Endothelial cell of umbilical vein (primary cell): ENCODE data around the gene CD8A.

Experiments
- JUN ChIP-seq: IDR thresholded peaks from 2 replicates; pipeline ENCODE4 v1.6.1; 2011; ENCODE audit warnings: borderline replicate concordance, low read depth; ENCODE audit not compliant: insufficient read length, insufficient read depth
- TF ChIP-seq, protein P1 (sequence below), 2 donors: IDR thresholded peaks; 1 replicate in 1 of 2; 2 replicates in 1 of 2; pipeline ENCODE4 v1.5.1; 2011; ENCODE audit warnings: low read length in 2 of 2, mild to moderate bottlenecking in 2 of 2, moderate library complexity in 2 of 2, control low read depth in 1 of 2, inconsistent platforms in 1 of 2, low read depth in 1 of 2; ENCODE audit not compliant: insufficient read depth in 1 of 2; ENCODE audit errors: extremely low read depth in 1 of 2

DNA sequence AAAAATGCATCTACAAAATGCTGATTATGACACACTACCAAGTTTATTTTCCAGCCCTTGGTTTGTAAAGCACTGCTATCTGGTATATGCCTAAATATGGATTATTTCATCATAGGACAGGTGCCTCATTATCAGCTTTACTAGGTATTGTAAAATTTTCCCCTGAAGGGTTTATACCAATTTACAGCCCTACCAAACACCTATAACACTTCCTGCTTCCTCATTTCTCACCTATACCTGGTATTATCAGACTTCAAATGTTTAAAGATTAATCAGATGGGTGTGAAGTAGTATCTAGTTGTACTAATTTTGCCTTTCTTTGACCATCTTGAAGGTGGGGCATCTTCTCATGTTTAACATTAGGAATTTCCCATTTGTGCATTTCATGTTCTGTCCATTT lies 43.8 kb downstream of the CD8A start:
- TF ChIP-seq JUN = no peak
- TF ChIP-seq, protein P1, sequence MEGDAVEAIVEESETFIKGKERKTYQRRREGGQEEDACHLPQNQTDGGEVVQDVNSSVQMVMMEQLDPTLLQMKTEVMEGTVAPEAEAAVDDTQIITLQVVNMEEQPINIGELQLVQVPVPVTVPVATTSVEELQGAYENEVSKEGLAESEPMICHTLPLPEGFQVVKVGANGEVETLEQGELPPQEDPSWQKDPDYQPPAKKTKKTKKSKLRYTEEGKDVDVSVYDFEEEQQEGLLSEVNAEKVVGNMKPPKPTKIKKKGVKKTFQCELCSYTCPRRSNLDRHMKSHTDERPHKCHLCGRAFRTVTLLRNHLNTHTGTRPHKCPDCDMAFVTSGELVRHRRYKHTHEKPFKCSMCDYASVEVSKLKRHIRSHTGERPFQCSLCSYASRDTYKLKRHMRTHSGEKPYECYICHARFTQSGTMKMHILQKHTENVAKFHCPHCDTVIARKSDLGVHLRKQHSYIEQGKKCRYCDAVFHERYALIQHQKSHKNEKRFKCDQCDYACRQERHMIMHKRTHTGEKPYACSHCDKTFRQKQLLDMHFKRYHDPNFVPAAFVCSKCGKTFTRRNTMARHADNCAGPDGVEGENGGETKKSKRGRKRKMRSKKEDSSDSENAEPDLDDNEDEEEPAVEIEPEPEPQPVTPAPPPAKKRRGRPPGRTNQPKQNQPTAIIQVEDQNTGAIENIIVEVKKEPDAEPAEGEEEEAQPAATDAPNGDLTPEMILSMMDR (IDR thresholded peaks at IDR 0.05; ENCODE audit: extremely low read depth in 1 of 2, insufficient read depth in 1 of 2, low read depth in 1 of 2, low read length in 2 of 2) = no peak
